Measurements from ENCODE around the gene PRKAB1. TPM values are rescaled to one million over a fixed set of nuclear protein-coding genes. Genes with fewer than 3 reads are reported as not detected.

Gene PRKAB1
- total and polyA plus RNA-seq, 9 of the 15 experiments (the other 6 are each of a cell fraction or from before 2014, with no cell fraction given): 32.6 to 94.2 (median 63.8) TPM

DNA sequence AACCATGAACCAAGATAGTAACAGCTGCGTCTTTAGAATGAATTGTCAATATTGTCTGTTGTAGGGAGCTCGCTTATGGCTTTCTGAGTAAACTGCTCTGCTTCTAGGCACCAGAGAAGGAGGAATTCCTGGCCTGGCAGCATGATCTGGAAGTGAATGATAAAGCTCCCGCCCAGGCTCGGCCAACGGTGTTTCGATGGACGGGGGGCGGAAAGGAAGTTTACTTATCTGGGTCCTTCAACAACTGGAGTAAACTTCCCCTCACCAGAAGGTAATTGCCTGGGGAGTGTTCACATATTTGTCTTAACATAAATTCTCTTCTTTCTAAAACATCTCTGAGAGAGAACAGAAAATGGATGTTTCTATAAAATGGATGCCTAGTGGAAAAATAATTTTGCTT lies 4.3 kb downstream of the PRKAB1 start (continued):
- TF ChIP-seq, protein P1, sequence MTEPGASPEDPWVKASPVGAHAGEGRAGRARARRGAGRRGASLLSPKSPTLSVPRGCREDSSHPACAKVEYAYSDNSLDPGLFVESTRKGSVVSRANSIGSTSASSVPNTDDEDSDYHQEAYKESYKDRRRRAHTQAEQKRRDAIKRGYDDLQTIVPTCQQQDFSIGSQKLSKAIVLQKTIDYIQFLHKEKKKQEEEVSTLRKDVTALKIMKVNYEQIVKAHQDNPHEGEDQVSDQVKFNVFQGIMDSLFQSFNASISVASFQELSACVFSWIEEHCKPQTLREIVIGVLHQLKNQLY (CRISPR knock-in tag; conservative IDR thresholded peaks at IDR 0.05): no peak
- TF ChIP-seq TRIM24 (IDR thresholded peaks at IDR 0.05) (no peak), ZNF717 (CRISPR knock-in tag; IDR thresholded peaks at IDR 0.05) (no peak), TCFL5 (CRISPR knock-in tag; conservative IDR thresholded peaks at IDR 0.05) (no peak), HMG20B (CRISPR knock-in tag; IDR thresholded peaks at IDR 0.05) (no peak), RBM34 (IDR thresholded peaks at IDR 0.05; ENCODE audit: borderline replicate concordance, insufficient read depth, low read length) (no peak), NFYB (IDR thresholded peaks at IDR 0.05; ENCODE audit: extremely low read depth, insufficient read length) (no peak), EP300 (IDR thresholded peaks at IDR 0.05; ENCODE audit: low read length) (peak; percentile 93), CEBPG (CRISPR knock-in tag; IDR thresholded peaks at IDR 0.05) (no peak), CEBPG (tag; conservative IDR thresholded peaks at IDR 0.05 in 1 of 2, IDR thresholded peaks at IDR 0.05 in 1 of 2) (no peak), TAF1 (IDR thresholded peaks at IDR 0.05; ENCODE audit: control insufficient read depth, extremely low read depth, insufficient read depth, low read length, severe bottlenecking) (peak; percentile 24), ZBTB8A (IDR thresholded peaks at IDR 0.05; ENCODE audit: partially characterized antibody) (no peak), DLX4 (CRISPR knock-in tag; IDR thresholded peaks at IDR 0.05) (no peak), NR2C1 (IDR thresholded peaks at IDR 0.05) (peak; percentile 40), NR2C1 (tag; IDR thresholded peaks at IDR 0.05) (peak; percentile 63; the same call in 1 of the 2 replicates), POLR2A (conservative IDR thresholded peaks at IDR 0.05) (0 out of 2 replicates have a peak, but pooled peaks have one; percentile 33), ZNF174 (CRISPR knock-in tag; IDR thresholded peaks at IDR 0.05) (no peak), FOXM1 (IDR thresholded peaks at IDR 0.05; ENCODE audit: low read depth) (no peak), FOXM1 (CRISPR knock-in tag; IDR thresholded peaks at IDR 0.05; ENCODE audit: low read depth) (no peak), U2AF2 (optimal IDR thresholded peaks at IDR 0.05; ENCODE audit: low read depth, low read length) (no peak), ZBTB40 (IDR thresholded peaks at IDR 0.05) (peak; percentile 45; the same call in 1 of the 2 replicates), ZBTB40 (CRISPR knock-in tag; IDR thresholded peaks at IDR 0.05) (no peak)

All from K562 (cell line).